Measurements from ENCODE around the gene IFT122. TPM values are rescaled to one million over a fixed set of nuclear protein-coding genes. Genes with fewer than 3 reads are reported as not detected.

IFT122 gene
- total and polyA plus RNA-seq, 2 donors (not counting 3 experiments of a cell fraction or from before 2014, with no cell fraction given) = 38.4 to 41.7 TPM

DNA sequence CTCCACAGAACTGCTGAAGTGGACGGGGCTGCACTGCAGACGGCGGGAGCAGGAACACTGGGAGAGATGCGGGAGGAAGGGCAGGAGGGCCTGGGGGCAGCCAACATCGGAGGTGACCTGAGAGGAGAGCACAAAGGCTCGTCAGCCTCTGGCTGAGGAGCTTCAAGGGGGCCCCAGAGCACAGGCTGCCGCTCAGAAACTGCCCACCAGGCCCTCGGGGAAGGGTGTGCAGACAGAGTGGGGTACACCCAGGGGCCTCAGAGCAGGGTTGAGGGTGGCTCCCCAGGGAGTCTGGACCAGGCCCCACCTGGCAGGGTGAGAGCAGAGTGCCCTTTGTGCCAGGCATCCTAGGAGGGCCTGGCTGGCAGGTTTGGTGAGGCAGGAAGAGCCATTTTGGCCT is 73.7 kb downstream of the IFT122 start:
- BruUV-seq (replicated peaks) = no TSS peak
- Histone ChIP-seq H4K20me1 (replicated peaks; ENCODE audit: control insufficient read depth, extremely low read depth, insufficient read depth, low read length) (no peaks in the 10 kb centered on the region), H3K4me1 (ENCODE audit: control insufficient read depth, extremely low read depth, insufficient read depth, low read length) (no peaks in the 10 kb centered on the region), H3K9ac (replicated peaks; ENCODE audit: extremely low read depth, insufficient read depth, low read length) (no peak overlapping the region), H3K79me2 (ENCODE audit: control insufficient read depth, insufficient read depth, low read length) (no peaks in the 10 kb centered on the region), H3K4me3 (replicated peaks in 1 of 3; ENCODE audit: insufficient read depth in 1 of 3, low read depth in 1 of 3, low read length in 3 of 3) (no peak overlapping the region), H3K27me3 (ENCODE audit: control insufficient read depth in 2 of 2, insufficient read depth in 2 of 2, low read length in 2 of 2) (no peaks in the 10 kb centered on the region), H3K36me3 (ENCODE audit: control insufficient read depth in 2 of 2, extremely low read depth in 1 of 2, insufficient read depth in 2 of 2, low read length in 2 of 2) (peaks cover 0 to 17% of the 10 kb centered on the region in 2 experiments), H2AFZ (ENCODE audit: low read depth, low read length) (no peak overlapping the region), H3K4me2 (ENCODE audit: insufficient read depth, low read length) (no peak overlapping the region), H3K27ac (ENCODE audit: insufficient read depth, low read depth, low read length) (no peak overlapping the region), H3K9me1 (replicated peaks; ENCODE audit: control insufficient read depth, extremely low read depth, insufficient read depth, low read length) (no peaks in the 10 kb centered on the region), H3K9me3 (replicated peaks; ENCODE audit: control insufficient read depth, insufficient read depth, low read length) (no peaks in the 10 kb centered on the region)
- DNase-seq (ENCODE audit: low read depth, low spot score) (no peak), FAIRE-seq (no peak)
- ChIA-PET POLR2A (no interaction called here), CTCF (no interaction called here)
- dilution Hi-C loops (cut with MboI; ENCODE audit: extremely low pct_ligation_motif_present, low sequenced_read_pairs) = no loop called here
- intact Hi-C loops (cut with micrococcal nuclease) = no loop called here
- TF ChIP-seq EZH2 (IDR thresholded peaks at IDR 0.05; ENCODE audit: borderline replicate concordance, low read depth, low read length, severe bottlenecking) = no peak
- no peak for TF ChIP-seq JUN (IDR thresholded peaks at IDR 0.05; ENCODE audit: borderline replicate concordance, insufficient read depth, insufficient read length, low read depth)
- TF ChIP-seq POLR2AphosphoS5 (IDR thresholded peaks at IDR 0.05; ENCODE audit: insufficient read depth, low read depth, low read length) = no peak

DNA sequence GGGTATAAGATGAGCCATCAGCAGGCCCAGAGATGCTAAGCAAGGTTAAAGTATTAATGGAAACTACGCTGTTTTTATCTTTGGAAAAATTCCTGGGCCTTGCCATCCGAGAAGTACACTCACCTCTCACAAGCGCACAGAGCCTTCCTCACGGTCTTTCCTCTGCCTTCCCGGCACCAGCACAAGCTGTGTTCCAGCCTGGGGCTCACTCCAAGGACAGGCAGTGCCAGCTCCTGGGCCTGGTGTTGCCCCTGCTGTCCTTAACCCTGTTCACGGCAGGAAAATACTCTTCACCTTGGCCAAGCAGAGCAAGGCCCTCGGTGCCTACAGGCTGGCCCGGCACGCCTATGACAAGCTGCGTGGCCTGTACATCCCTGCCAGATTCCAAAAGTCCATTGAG is 74.1 kb downstream of the IFT122 start:
- no TSS peak for BruUV-seq (replicated peaks)
- TF ChIP-seq EZH2 (IDR thresholded peaks at IDR 0.05; ENCODE audit: borderline replicate concordance, low read depth, low read length, severe bottlenecking) = no peak
- no peak for TF ChIP-seq POLR2AphosphoS5 (IDR thresholded peaks at IDR 0.05; ENCODE audit: insufficient read depth, low read depth, low read length)
- no peak for TF ChIP-seq MYC (IDR thresholded peaks at IDR 0.05; ENCODE audit: low read depth, low read length)
- TF ChIP-seq, protein P1, sequence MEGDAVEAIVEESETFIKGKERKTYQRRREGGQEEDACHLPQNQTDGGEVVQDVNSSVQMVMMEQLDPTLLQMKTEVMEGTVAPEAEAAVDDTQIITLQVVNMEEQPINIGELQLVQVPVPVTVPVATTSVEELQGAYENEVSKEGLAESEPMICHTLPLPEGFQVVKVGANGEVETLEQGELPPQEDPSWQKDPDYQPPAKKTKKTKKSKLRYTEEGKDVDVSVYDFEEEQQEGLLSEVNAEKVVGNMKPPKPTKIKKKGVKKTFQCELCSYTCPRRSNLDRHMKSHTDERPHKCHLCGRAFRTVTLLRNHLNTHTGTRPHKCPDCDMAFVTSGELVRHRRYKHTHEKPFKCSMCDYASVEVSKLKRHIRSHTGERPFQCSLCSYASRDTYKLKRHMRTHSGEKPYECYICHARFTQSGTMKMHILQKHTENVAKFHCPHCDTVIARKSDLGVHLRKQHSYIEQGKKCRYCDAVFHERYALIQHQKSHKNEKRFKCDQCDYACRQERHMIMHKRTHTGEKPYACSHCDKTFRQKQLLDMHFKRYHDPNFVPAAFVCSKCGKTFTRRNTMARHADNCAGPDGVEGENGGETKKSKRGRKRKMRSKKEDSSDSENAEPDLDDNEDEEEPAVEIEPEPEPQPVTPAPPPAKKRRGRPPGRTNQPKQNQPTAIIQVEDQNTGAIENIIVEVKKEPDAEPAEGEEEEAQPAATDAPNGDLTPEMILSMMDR (IDR thresholded peaks at IDR 0.05; ENCODE audit: extremely low read depth in 1 of 2, insufficient read depth in 1 of 2, low read depth in 1 of 2, low read length in 2 of 2) = no peak
- no peak for TF ChIP-seq POLR2A (IDR thresholded peaks at IDR 0.05; ENCODE audit: low read depth, low read length)
- no peak for TF ChIP-seq FOS (IDR thresholded peaks at IDR 0.05; ENCODE audit: borderline replicate concordance, insufficient read depth, low read length)
- TF ChIP-seq GATA2 (IDR thresholded peaks at IDR 0.05; ENCODE audit: insufficient read depth, insufficient read length, low read depth, low read length) = no peak
- Histone ChIP-seq H2AFZ (ENCODE audit: low read depth, low read length) (no peak overlapping the region), H3K4me2 (ENCODE audit: insufficient read depth, low read length) (no peak overlapping the region), H3K36me3 (ENCODE audit: control insufficient read depth in 2 of 2, extremely low read depth in 1 of 2, insufficient read depth in 2 of 2, low read length in 2 of 2) (peaks cover 0 to 17% of the 10 kb centered on the region in 2 experiments), H3K79me2 (ENCODE audit: control insufficient read depth, insufficient read depth, low read length) (no peaks in the 10 kb centered on the region), H3K9me3 (replicated peaks; ENCODE audit: control insufficient read depth, insufficient read depth, low read length) (no peaks in the 10 kb centered on the region), H3K9ac (replicated peaks; ENCODE audit: extremely low read depth, insufficient read depth, low read length) (no peak overlapping the region), H3K9me1 (replicated peaks; ENCODE audit: control insufficient read depth, extremely low read depth, insufficient read depth, low read length) (no peaks in the 10 kb centered on the region), H3K4me3 (replicated peaks in 1 of 3; ENCODE audit: insufficient read depth in 1 of 3, low read depth in 1 of 3, low read length in 3 of 3) (no peak overlapping the region), H4K20me1 (replicated peaks; ENCODE audit: control insufficient read depth, extremely low read depth, insufficient read depth, low read length) (no peaks in the 10 kb centered on the region), H3K27ac (ENCODE audit: insufficient read depth, low read depth, low read length) (no peak overlapping the region), H3K27me3 (ENCODE audit: control insufficient read depth in 2 of 2, insufficient read depth in 2 of 2, low read length in 2 of 2) (no peaks in the 10 kb centered on the region), H3K4me1 (ENCODE audit: control insufficient read depth, extremely low read depth, insufficient read depth, low read length) (no peaks in the 10 kb centered on the region)
- dilution Hi-C loops (cut with MboI; ENCODE audit: extremely low pct_ligation_motif_present, low sequenced_read_pairs) = no loop called here
- POLR2A ChIA-PET = no interaction called here
- FAIRE-seq (no peak), DNase-seq (ENCODE audit: low read depth, low spot score) (no peak)
- CTCF ChIA-PET = no interaction called here
- intact Hi-C loops (cut with micrococcal nuclease) = no loop called here

Measured in endothelial cell of umbilical vein (primary cell).